Measurements from ENCODE around the gene PYGO2.
"Not testable (repeated sequence)": the region's sequence is repeated elsewhere in the genome, so short reads cannot be mapped to it uniquely, and the experiment has no call there.

Gene PYGO2

DNA sequence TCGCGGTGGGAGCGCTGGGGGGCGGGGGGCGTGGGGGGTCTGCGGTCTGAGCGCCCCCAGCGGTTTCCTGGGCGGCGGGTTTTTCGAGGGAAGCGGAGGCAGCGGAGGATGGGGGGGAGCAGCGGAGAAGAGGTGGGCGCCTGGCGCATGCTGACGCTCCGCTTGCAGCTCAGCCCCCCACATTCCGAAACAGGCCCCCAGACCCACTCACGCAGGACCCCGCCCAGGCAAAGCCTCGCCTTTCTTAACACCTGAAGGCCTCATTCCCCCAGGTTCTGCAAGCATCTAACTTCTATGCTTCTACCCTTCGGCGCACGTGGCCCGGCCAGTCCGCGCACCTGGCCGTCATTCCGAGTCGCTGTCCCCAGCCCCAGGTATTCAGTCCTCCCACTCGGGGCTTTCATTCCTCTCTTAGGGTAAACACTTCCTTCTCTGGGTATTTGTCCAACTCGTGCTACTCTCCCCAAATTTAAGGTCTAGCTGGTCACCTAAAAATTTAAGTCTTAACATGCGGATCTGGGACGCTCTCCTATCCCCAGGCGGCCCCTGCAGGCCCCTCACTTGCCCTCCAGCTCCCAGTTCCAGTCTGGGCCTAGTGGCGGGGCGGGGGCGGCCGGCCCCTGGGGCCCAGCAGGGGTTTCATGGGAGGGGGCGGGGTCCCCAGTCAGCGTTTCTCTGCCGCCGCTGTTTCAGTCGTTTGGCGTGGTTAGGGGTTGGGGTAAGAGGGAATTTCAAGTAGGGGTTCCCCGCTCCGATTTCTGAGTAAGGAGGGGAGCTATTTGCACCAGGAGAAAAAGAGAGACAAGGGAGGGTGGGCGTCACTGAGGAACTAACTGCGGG lies 38.2 kb upstream of the PYGO2 start:
- DNase-seq, result no peak

DNA sequence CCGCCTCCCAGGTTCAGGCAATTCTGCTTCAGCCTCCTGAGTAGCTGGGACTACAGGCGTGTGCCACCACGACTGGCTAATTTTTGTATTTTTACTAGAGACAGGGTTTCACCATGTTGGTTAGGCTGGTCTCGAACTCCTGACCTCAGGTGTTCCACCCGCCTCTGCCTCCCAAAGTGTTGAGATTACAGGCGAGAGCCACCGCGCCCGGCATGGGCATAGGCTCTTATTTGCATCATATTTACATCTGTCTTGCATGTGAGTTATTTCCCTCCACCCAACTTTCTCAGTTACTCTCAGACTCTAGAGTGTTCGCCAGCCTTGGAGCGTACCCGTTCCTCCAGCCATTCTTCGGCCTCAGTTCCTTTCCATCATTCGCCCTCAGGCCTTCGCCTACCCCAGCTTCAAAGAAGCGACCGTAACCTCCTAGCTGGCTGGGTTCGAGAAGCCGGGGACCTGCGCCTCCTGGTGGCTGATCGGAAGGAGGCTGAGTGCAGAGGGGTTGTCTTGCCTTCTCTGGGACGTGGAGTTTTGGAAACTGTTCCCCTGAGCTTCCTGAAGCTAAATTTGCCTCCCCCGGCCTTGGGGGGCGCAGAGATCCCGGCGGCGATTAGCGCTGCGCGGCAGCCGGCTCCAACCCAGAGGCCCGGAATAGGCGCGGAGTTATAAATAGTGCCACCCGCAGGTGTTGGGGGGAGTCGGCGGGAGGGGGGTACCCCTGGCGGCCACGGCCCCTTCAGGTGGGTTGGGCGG lies 37.4 kb upstream of the PYGO2 start:
- DNase-seq, result no peak

DNA sequence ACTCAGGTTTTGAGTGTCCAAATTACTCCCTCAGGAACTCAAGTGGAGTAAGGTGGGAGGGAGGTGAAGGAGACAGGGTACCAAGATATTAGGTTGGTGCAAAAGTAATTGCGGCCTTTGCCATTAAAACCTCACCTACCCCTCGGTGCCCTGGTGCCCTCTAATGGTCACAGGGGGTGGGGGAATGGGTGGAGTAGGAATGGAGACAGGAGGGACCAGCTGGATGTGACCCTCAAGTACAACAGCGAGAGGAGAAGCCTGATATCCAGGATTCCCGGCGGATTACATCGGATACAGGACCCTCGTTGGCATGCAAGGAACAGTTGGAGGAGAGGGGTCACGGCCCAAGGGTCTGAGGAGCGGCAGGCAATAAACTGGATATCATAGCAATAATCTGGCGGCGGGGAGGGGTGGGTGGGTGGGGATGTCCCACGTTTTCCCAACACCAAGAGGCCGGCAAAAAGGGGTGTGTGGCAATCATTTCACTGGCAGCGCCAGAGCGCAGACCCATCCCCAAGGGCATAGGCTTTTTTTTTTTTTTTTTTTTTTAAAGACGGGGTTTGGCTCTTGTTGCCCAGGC lies 36.7 kb upstream of the PYGO2 start:
- no peak for DNase-seq

DNA sequence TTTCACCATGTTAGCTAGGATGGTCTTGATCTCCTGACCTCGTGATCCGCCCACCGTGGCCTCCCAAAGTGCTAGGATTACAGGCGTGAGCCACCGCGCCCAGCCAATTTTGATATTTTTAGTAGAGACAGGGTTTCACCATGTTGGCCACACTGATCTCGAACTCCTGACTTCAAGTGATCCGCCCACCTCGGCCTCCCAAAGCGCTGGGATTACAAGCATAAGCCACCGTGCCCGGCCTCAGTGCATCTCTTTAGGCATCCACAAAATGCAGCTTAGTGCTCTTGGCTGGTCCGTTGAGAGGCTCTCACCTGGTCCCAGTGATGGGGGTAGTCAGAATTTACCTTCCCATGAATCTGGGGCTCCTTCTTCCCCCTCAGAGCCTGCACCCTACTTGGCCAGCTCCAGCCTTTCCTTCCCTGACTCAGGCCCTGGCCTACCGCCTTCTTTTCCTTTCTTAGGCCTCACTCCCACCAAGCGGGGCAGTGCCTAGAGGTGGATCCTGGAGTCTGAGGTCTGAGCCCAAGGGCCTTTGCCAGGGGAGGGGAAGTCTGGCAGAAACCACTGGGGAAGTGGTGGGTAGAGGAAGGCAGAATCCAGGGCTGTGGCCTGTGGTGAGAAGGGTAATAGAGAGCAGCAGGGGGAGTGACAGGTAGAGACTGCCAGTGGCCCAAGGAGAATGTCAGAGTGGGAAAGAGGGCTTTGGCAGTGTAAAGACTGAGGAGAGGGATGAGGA lies 35.6 kb upstream of the PYGO2 start:
- DNase-seq, result no peak

DNA sequence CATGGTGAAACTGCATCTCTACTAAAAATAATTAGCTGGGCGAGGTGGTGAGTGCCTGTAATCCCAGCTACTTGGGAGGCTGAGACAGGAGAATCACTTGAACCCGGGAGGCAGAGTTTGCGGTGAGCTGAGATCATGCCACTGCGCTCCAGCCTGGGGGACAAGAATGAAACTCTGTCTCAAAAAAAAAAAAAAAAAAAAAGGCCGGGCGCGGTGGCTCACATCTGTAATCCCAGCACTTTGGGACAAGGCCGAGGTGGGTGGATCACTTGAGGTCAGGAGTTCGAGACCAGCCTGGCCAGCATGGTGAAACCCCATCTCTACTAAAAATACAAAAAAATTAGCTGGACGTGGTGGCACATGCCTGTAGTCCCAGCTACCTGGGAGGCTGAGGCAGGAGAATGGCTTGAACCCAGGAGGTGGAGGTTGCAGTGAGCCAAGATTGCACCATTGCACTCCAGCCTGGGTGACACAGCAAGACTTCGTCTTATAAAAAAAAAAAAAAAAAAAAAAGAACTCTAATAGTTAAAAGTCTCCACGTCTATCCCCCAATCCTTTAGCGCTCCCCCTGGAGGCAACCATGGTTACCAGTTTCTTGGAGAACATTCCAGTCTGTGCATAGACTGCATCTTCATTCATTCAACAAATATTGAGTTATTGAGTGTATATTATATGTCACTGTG lies 33.9 kb upstream of the PYGO2 start:
- not testable (repeated sequence) for DNase-seq

GRCh38 chr1:154994591-154994990 lies 33.0 kb upstream of the PYGO2 start:
- no peak for DNase-seq

DNA sequence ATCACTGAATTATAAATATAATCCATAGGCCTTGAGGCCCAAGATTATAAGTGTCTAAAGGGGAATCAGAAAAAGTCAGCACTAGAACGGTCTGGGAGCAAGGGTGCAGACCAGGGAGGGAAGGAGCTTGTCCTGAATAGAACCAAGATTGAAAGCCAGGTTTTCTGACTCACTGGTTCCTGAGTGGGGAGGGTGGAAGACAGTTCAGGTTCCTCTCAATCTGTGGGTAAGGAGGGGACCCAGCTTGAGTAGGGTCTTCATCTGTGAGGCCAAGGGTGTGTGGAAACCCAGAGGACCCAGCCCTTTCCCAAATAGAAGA lies 32.6 kb upstream of the PYGO2 start:
- DNase-seq, result no peak

- DNase-seq, result no peak
Observed at GRCh38 chr1:154993572-154994268, 32.1 kb upstream of the PYGO2 start, which contains the start of gene LENEP. Gene LENEP (plus strand): TSS chr1:154993586. CDS start chr1:154993608, 22 bp downstream.

GRCh38 chr1:154992721-154993571 lies 31.4 kb upstream of the PYGO2 start:
- DNase-seq, result peak; percentile 44

DNA sequence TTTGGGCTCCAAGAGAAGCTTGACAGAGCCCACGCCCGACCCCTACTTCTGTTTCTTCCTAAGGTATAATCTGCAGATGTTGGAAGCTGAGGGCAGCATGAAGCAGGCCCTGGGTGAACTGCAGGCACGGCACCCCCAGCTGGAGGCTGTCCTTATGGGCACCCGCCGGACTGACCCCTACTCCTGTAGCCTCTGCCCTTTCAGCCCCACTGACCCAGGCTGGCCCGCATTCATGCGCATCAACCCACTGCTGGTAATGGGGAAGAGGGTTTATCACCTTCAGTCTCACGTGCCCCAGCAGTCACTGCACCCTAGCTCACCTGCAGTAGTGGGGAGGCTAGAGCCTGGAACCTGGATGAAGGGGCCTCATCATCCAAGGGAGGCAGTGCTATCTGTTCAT lies 28.7 kb upstream of the PYGO2 start:
- DNase-seq, result no peak

DNA sequence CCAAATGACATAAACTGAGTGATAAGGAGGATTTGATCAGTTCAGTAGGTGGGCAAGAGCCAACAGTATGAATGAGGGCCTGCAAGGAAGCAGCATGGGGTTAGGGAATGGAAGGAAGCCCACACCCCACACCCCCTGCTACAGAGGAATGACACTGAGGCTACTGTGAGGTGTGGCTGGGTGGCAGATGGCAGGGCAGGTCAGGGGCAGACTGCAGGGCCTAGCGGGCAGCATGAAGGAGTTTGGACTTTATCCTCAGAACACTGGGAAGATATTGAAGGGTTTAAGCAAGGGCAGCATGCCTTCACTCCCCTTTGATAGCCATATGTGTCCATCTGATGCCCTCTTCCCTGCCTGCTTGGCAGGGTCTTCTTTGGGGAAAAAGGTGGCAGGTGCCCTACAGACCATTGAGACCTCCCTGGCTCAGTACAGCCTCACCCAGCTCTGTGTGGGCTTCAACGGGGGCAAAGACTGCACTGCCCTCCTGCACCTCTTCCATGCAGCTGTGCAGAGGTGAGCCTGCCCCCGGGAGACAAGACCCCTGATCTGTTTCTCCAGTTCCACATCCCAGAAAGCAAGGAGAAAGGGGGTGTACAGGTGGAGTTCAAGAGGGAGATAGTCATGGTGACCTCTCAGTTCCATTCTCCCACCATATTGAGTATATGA lies 27.7 kb upstream of the PYGO2 start:
- no peak for DNase-seq

- DNase-seq, result no peak
Observed at GRCh38 chr1:154988058-154988954, 26.7 kb upstream of the PYGO2 start.

- no peak for DNase-seq
Observed at GRCh38 chr1:154987326-154987725, 25.7 kb upstream of the PYGO2 start.

DNA sequence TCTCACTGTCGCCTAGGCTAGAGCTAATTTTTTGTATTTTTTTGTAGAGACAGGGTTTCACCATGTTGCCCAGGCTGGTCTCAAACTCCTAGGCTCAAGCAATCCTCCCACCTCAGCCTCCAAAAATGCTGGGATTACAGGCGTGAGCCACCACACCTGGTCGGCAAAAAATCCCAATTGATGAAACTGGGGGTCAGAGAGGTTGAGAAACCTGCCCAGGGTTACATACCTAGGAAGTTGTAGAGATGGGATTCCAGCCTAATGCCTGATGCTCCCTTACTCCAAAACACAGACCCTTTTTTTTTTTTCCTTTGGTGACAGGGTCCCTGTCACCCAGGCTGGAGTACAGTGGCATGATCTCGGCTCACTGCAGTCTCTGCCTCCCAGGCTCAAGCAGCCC lies 25.2 kb upstream of the PYGO2 start:
- not testable (repeated sequence) for DNase-seq

DNA sequence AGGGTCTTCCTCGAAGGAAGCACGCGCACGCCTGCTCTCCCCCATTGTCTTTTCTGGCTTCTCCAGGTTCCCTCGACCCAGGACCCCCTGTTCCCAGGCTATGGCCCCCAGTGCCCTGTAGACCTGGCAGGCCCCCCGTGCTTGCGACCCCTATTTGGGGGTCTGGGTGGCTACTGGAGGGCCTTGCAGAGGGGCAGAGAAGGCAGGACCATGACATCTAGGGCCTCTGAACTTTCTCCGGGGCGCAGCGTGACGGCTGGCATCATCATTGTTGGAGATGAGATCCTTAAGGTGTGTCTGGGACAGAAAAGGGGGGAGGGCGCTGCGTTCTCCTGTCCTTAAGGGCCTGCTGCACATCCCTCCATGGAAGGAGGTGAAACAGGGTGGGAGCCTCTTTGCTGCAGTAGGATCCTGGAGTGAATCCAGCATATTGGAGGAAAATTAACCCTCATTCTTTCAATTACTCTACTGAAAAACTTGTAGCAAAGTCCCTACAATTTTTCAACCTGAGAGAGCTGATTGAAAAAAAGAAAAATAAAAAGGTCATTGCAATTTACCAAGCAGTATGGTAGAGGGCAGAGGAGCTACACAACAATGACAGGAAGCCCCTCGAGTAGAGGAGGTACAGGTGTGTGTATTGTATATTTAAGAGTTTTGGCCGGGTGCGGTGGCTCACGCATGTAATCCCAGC lies 22.3 kb upstream of the PYGO2 start:
- DNase-seq, result no peak

DNA sequence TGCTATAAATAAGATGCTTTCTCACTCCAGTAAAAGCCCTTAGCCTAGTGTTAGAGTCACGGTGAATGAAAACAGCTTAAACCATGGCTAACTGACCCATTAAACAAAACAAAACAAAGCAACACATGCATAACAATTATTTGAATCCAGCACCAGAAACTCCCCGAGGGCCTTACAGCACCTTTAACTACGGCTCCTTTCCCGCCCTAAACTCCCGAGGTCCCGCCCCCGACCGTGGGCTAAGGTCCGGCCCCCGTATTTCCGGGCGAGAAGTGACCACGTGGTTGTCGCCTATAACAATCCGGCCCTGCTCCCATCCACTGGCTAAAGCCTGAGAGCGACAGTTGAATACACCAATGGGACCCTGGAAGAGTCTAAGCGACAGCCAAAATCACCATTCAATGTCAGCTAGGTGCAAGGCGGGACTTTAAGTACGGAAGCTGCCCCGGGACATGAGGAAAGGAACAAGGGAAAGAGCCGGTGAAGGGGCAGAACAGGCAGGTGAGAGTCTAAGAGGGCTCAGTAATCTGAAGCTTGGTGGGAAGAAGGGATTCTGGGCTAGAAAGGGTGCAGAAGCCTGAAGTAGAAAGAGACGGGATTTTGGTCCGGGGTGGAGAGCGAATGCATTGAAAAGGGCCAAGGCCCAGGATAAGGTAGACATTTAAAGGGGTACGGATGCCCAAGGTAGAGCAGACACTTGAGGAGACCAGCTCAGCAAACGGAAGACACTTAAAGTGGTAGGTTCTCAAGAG lies 21.5 kb upstream of the PYGO2 start, which contains the start of gene FLAD1:
Gene FLAD1 (plus strand): TSS at position 448 of the 752 bp plus-strand sequence. CDS start 351 bp downstream, outside the sequence.
- peak; percentile 99 for DNase-seq

- DNase-seq, result no peak
Observed at GRCh38 chr1:154982341-154982740, 20.8 kb upstream of the PYGO2 start.

DNA sequence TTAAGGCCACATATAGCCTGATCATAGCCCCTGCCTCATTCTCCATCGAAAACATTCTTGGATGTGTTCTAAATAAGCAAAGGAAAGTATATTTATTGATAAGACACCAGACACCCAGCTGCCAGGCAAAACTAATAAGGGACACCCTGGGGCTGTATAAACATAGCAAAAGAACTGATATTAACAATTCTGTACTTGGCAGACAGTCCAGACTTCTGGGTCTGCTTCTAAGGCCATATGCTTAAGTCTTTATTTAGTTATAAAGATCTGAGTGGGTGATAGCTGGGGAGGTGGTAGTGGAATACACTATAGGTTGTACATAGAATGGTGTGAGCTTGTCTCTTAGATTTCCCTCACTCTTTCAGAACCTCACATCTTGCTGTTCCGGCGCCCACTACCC lies 16.8 kb upstream of the PYGO2 start:
- no peak for DNase-seq
